ENCODE results near the gene DAPK2.

The DAPK2 gene

DNA sequence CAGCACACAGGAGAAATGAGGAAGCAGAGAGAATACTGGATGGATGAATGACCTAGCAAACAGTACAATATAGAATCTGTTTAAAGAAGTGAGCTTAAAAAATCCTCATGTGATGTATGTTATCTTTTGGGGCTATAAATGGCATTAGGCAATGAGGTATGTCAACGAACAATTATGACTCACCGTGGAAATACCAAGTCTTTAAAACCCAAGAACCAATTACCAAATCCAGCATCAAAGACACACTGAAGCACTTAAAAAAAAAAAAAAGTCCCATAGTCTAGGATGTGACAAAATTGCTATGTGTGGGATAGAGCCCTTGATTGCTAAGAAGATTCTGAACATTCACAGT is 176.3 kb downstream of the DAPK2 start:
- no peak for DNase-seq (ENCODE audit: low spot score)

DNA sequence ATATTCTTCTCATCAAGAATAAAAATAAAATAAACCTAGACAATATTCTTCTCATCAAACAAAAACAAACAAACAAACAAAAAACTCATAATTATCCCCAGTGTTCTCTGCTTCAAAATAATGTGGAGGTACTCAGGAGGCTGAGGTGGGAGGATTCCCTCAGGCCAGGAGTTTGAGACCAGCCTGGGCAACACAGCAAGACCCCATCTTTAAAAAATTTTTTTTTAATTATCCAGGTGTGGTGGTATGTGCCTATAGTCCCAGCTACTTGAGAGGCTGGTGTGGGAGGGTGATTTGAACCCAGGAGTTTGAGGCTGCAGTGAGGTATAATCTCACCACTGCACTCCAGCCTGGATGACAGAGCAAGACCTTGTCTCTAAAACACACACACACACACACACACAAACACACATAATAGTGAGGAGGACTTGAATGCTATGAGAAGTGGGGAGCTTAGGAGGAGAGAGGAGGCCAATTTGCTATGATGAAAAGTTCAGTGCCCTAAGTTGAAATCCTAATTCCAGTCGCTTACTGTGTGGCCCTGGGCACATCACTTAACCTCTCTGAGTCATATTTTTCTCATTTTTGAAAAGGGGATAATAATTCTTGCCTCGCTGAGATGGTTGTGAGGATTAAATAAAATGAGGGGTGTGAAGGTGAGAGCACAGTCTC is 176.8 kb downstream of the DAPK2 start:
- no peak for DNase-seq (ENCODE audit: low spot score)

DNA sequence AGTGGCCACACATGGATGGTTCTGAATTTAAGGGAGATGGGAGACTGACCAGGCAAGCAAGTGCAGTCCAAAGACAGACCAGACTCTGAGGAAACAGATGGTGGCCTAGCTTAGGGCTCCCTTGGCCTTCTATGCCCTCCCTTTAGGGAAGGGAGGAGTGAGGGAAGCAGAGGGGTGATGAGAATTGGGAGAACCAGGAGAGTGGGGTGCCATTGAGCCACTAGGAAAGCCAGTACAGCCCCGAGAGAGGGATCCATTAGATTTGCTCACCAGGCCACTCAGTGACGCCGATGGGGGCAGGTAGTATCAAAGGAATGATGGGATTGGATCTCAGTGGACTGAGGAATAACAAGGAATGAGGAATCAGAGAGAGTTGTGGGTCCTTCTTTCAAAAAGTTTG is 182.1 kb downstream of the DAPK2 start:
- no peak for DNase-seq (ENCODE audit: low spot score)

DNA sequence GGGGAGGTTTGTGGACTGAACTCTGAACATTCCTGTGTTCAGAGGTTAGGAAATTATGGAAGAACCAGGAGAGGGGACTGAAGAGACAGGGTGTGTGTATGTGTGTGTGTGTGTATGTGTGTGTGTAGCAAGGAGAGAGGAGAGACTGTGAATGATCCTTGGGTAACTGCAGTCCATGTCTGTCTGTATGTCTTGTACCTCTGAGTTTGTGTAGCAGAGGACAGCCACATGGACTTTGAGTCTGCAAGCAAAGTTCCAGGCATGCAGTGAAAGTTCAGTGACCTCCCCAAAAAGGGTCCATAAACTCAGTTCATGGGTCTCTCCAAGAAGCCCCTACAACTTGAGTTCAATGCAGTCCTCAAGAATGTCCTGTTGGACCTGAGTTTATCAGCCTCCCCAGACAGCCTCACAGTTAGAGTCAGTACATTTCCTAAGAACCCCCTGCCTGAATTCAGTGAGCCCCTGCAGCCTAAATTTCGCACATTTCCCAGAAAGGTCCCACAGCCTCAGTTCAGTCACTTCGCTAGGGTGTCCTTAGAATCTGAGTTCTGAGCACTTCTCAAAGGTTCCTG is 184.3 kb downstream of the DAPK2 start:
- no peak for DNase-seq (ENCODE audit: low spot score)

DNA sequence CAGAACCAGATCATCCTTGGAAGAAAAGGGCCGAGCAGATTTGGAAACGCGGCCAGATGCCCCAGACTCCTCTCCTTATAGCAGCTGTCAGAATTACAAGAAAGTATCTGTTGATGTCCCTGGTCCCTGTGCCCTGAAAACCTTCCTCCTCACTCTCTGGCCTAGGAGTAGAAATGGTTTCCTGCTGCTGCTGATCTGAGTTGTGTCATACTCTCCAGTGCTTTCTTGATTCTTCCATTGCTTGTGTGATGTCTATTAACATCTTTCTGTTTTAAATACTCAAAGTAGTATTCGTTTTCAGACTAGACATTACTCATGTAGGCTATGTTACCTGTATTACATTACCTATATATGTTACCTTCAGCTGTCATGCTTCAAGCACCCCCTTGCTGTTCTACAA is 185.7 kb downstream of the DAPK2 start:
- no peak for DNase-seq (ENCODE audit: low spot score)

DNA sequence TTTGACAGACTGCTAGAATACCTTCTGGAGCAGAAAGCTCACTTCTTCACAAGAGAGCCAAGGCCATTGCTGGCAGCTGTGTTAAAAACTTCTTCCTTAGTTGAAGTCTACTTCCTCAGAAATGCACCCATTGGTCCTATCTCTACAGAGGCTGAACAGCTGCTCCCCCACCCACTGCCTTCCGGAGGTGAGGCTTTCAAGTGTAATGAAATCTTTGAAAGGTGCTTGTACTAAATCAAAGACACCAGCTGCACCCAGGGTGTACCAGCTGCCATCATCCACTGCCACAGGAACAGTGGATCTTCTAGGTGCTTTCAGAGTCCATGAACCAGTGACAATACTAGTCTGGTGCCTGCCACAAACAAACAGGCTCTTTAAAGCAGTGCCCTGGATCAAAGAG is 186.1 kb downstream of the DAPK2 start:
- DNase-seq (ENCODE audit: low spot score), result no peak

DNA sequence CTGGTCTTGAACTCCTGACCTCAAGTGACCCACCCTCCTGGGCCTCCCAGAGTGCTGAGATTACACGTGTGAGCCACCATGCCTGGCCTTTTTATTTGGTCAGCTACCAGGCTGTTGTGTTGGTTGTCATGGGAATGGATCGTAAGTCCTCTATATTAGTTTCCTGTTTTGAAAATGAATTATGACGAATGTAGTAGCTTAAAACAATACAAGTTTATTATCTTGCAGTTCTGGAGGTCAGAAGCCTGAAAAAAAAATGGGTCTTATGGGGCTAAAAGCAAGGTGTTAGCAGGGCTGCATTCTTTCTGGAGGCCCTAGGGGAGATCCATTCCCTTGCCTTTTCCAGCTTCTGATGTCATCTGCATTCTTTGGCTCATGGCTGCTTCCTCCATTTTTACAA is 187.4 kb downstream of the DAPK2 start:
- DNase-seq (ENCODE audit: low spot score), result no peak

DNA sequence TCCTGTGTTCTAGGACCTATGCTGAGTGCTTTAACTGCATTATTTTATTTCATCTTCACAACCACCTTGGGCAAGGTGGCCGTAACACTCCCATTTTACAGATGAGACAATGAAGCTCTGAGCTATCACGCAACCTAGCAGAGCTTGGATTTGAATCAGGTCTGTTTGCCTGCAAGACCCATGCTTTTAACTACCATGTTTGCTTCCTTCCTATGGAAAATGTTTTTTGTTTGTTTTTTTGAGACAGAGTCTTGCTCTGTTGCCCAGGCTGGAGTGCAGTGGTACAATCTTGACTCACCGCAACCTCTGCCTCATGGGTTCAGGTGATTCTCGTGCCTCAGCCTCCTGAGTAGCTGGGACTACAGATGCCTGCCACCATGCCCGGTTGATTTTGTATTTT is 187.8 kb downstream of the DAPK2 start:
- DNase-seq (ENCODE audit: low spot score), result no peak

DNA sequence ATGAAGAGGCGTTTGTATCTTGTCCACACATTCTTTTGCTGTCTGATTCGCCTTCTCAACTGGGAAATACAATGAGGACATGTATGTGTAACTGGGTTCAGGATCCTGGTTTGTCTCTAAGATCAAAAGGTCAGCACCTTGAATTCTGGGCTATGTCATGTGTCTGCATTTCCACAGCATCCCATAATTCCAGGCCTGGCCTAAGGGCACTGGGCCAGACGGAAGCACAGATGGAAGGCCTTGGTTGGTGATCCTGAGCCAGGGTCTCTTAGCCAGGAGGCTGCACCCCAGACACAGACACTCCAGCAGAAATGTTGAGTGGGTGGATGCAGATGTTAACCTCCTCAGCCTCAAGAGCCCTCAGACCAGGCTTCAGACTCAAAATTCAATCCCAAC is 188.8 kb downstream of the DAPK2 start:
- no peak for DNase-seq (ENCODE audit: low spot score)
